HCT116 (cell line): Measurements from ENCODE around the gene NOL4L. TPM values are rescaled to one million over a fixed set of nuclear protein-coding genes. Genes with fewer than 3 reads are reported as not detected.

ENCODE experiments used
- ATAC-seq: fragments of 200-7000 bp; cut with Tn5 transposase; 2 replicates; pipeline ENCODE4 v1.9.1; 2020; ENCODE audit warnings: mild to moderate bottlenecking, moderate library complexity
- BruUV-seq: library from RNA; stranded (reverse); fragments of 400-500 nt; replicated peaks from 2 replicates; lab custom pipeline; 2021; lab: Mats Ljungman, UMichigan
- CTCF ChIA-PET: fragments of 300-600 bp; sonication (Branson Sonifier 250); formaldehyde crosslinking; loops from one replicate; lab custom pipeline; 2021; ENCODE audit warnings: antibody characterized with exemption; lab: Charles Lee
- POLR2A ChIA-PET: fragments of 300-600, 350-600 bp; sonication (Branson Sonifier 250); formaldehyde crosslinking; loops from one replicate; lab custom pipeline; 2021; ENCODE audit warnings: antibody characterized with exemption; lab: Charles Lee
- RAD21 ChIA-PET, 2 experiments: fragments of 300-600 bp; sonication (Branson Sonifier 250); formaldehyde crosslinking; loops; one replicate each; lab custom pipeline; 2023; ENCODE audit warnings: low total read pairs in 2 of 2; ENCODE audit not compliant: uncharacterized antibody in 2 of 2, unreplicated experiment in 2 of 2, low non-redundant PET in 1 of 2; lab: Charles Lee
- DNase-seq: peaks from one replicate; pipeline ENCODE4 v3.0.0-alpha.2; 2010; ENCODE audit warnings: low read depth, low spot score
- H2AFZ ChIP-seq: fragments of 200-600 bp; shearing (Covaris generic), sonication (generic); 2 replicates; pipeline ENCODE4 v1.6.1; 2017; ENCODE audit warnings: low read depth, mixed run types, mixed read lengths, antibody characterized with exemption, low read length; ENCODE audit not compliant: poor library complexity, severe bottlenecking
- H3K27ac ChIP-seq: 2 replicates; pipeline ENCODE4 v1.5.1; 2012; ENCODE audit warnings: low read depth, low read length
- H3K27me3 ChIP-seq: fragments of 200-600 bp; sonication (generic); 2 replicates; pipeline ENCODE4 v1.6.1; 2016; ENCODE audit warnings: mixed run types, low read length, mixed read lengths; ENCODE audit not compliant: insufficient read depth
- H3K36me3 ChIP-seq, 2 experiments: fragments of 200-500 bp in 1 of 2; fragments of 200-600 bp in 1 of 2; sonication (Bioruptor generic) in 1 of 2; sonication (generic) in 1 of 2; 2 replicates each; pipeline versions ENCODE4 v1.5.1 to v1.6.1; 2014 to 2016; ENCODE audit warnings: low read length in 2 of 2, inconsistent platforms in 1 of 2, mixed read lengths in 1 of 2, mixed run types in 1 of 2; ENCODE audit not compliant: insufficient read depth in 2 of 2, control insufficient read depth in 1 of 2
- H3K4me1 ChIP-seq, 2 experiments: fragments of 200-600 bp in 1 of 2; sonication (generic) in 1 of 2; 2 replicates each; pipeline versions ENCODE4 v1.5.1 to v1.6.1; 2012 to 2017; ENCODE audit warnings: low read length in 2 of 2, inconsistent platforms in 1 of 2, mild to moderate bottlenecking in 1 of 2, mixed read lengths in 1 of 2, mixed run types in 1 of 2, moderate library complexity in 1 of 2; ENCODE audit not compliant: insufficient read depth in 2 of 2, control insufficient read depth in 1 of 2
- H3K4me2 ChIP-seq: fragments of 200-600 bp; sonication (generic); 2 replicates; pipeline ENCODE4 v1.6.1; 2017; ENCODE audit warnings: mixed run types, low read length, mixed read lengths
- H3K4me3 ChIP-seq, 2 experiments: fragments of 200-600 bp in 1 of 2; sonication (generic) in 1 of 2; replicated peaks in 1 of 2; 2 replicates each; pipeline ENCODE4 v1.5.1; 2011 to 2016; ENCODE audit warnings: low read length in 2 of 2, control low read depth in 1 of 2, low read depth in 1 of 2, mild to moderate bottlenecking in 1 of 2, mixed read lengths in 1 of 2, mixed run types in 1 of 2
- H3K79me2 ChIP-seq: fragments of 200-600 bp; sonication (generic); 2 replicates; pipeline ENCODE4 v1.6.1; 2017; ENCODE audit warnings: mild to moderate bottlenecking, mixed run types, low read length, moderate library complexity, mixed read lengths; ENCODE audit not compliant: insufficient read depth
- H3K9ac ChIP-seq: fragments of 200-600 bp; sonication (generic); 2 replicates; pipeline ENCODE4 v1.6.1; 2016; ENCODE audit warnings: low read length, mixed read lengths
- H3K9me2 ChIP-seq: fragments of 200-600 bp; sonication (generic), shearing (Covaris generic); 2 replicates; pipeline ENCODE4 v1.6.1; 2017; ENCODE audit warnings: mixed run types, mild to moderate bottlenecking, moderate library complexity; ENCODE audit not compliant: insufficient read depth
- H3K9me3 ChIP-seq, 2 experiments: fragments of 200-500 bp in 1 of 2; fragments of 200-600 bp in 1 of 2; sonication (Bioruptor generic) in 1 of 2; sonication (generic) in 1 of 2; 2 replicates each; pipeline ENCODE4 v1.6.1; 2014 to 2017; ENCODE audit warnings: low read length in 2 of 2, mixed read lengths in 2 of 2, inconsistent platforms in 1 of 2, low read depth in 1 of 2, mild to moderate bottlenecking in 1 of 2, mixed run types in 1 of 2, moderate library complexity in 1 of 2; ENCODE audit not compliant: control insufficient read depth in 1 of 2, insufficient read depth in 1 of 2
- H4K20me1 ChIP-seq: fragments of 200-600 bp; sonication (generic), shearing (Covaris generic); 2 replicates; pipeline ENCODE4 v1.6.1; 2017; ENCODE audit warnings: mixed run types, mild to moderate bottlenecking, moderate library complexity; ENCODE audit not compliant: insufficient read depth
- CBX3 ChIP-seq: IDR thresholded peaks from 2 replicates; pipeline ENCODE4 v1.6.1; 2012; ENCODE audit warnings: low read depth
- CEBPB ChIP-seq: IDR thresholded peaks from 2 replicates; pipeline ENCODE4 v1.6.1; 2012; ENCODE audit warnings: low read depth
- CTCF ChIP-seq, 3 experiments: fragments of 200-600 bp in 1 of 3; sonication (generic) in 1 of 3; IDR thresholded peaks in 2 of 3; conservative IDR thresholded peaks in 1 of 3; 2 replicates each; pipeline ENCODE4 v1.5.1; 2012 to 2017; ENCODE audit warnings: low read depth in 2 of 3, low read length in 2 of 3, antibody characterized with exemption in 1 of 3, borderline replicate concordance in 1 of 3, control low read depth in 1 of 3, mild to moderate bottlenecking in 1 of 3, mixed read lengths in 1 of 3, mixed run types in 1 of 3, moderate library complexity in 1 of 3; ENCODE audit not compliant: insufficient read depth in 1 of 3
- EZH2 ChIP-seq: fragments of 200-600 bp; sonication (generic); IDR thresholded peaks from 2 replicates; pipeline ENCODE4 v1.6.1; 2017; ENCODE audit warnings: antibody characterized with exemption, mixed run types
- EZH2phosphoT487 ChIP-seq: fragments of 200-600 bp; IDR thresholded peaks from 2 replicates; pipeline ENCODE4 v1.6.1; 2018; ENCODE audit warnings: antibody characterized with exemption, borderline replicate concordance
- REST ChIP-seq: IDR thresholded peaks from 2 replicates; pipeline ENCODE4 v1.6.1; 2012; ENCODE audit warnings: low read depth
- SIN3A ChIP-seq: IDR thresholded peaks from 2 replicates; pipeline ENCODE4 v1.6.1; 2012; ENCODE audit warnings: low read depth
- SP1 ChIP-seq: IDR thresholded peaks from 2 replicates; pipeline ENCODE4 v1.6.1; 2012; ENCODE audit warnings: low read depth
- SRF ChIP-seq: IDR thresholded peaks from 2 replicates; pipeline ENCODE4 v1.6.1; 2012; ENCODE audit warnings: low read depth
- TCF7L2 ChIP-seq: IDR thresholded peaks from 2 replicates; pipeline ENCODE4 v1.7.0; 2011; ENCODE audit warnings: borderline replicate concordance, inconsistent platforms; ENCODE audit not compliant: insufficient read depth, insufficient read length; ENCODE audit errors: extremely low read depth
- ZFX ChIP-seq: fragments of 450-650 bp; IDR thresholded peaks from 2 replicates; pipeline ENCODE4 v1.6.1; 2017
- ZNF274 ChIP-seq: fragments of 200-500 bp; sonication (Bioruptor generic); IDR thresholded peaks from 2 replicates; pipeline ENCODE4 v1.6.1; 2014; ENCODE audit warnings: mild to moderate bottlenecking, low read depth, low read length, inconsistent platforms
- intact Hi-C: fragments of 100-400 bp; cut with micrococcal nuclease; formaldehyde crosslinking; loops from 2 replicates; pipeline ENCODE4 v1.10.0; 2022
- total RNA-seq: library from RNA; stranded (reverse); gene quantifications from one replicate; pipeline ENCODE4 v1.2.1, GENCODE V29; 2021; ENCODE audit not compliant: unreplicated experiment
- TF ChIP-seq, protein P1 (sequence below): IDR thresholded peaks from 2 replicates; pipeline ENCODE4 v1.6.1; 2012
- TF ChIP-seq, protein P2 (sequence below): IDR thresholded peaks from 2 replicates; pipeline ENCODE4 v1.6.1; 2011; ENCODE audit warnings: mild to moderate bottlenecking, low read length, moderate library complexity; ENCODE audit not compliant: insufficient replicate concordance; ENCODE audit errors: extremely low read depth
- TF ChIP-seq, protein P3 (sequence below): IDR thresholded peaks from 2 replicates; pipeline ENCODE4 v1.6.1; 2012

NOL4L gene
- total RNA-seq, 1 experiment from 2014 or later, result 5.9 TPM

GRCh38 chr20:32487381-32487780, 97.8 kb downstream of the NOL4L start (continued):
- no peak for TF ChIP-seq CTCF (IDR thresholded peaks at IDR 0.05 in 2 of 3, conservative IDR thresholded peaks at IDR 0.05 in 1 of 3; ENCODE audit: borderline replicate concordance in 1 of 3, insufficient read depth in 1 of 3, low read depth in 2 of 3, low read length in 2 of 3)

GRCh38 chr20:32485770-32486478, 99.2 kb downstream of the NOL4L start:
- H3K4me1 ChIP-seq, result peaks cover 8 to 31% of the 10 kb centered on the region in 2 experiments
- intact Hi-C loops, result loop anchor here (2.0 kb wide), 1 partner anchor 127 kb away; the partner anchor contains the start of gene ASXL1
- no peaks in the 10 kb centered on the region for H3K9me2 ChIP-seq
- no TSS peak for BruUV-seq
- no peak for DNase-seq
- ChIA-PET RAD21 (no interaction called here), CTCF (interaction anchor here (1.0 to 1.2 kb wide), 2 partner anchors 11 to 167 kb away, joined by 3 to 4 read pairs; no protein-coding TSS in a partner anchor), POLR2A (interaction anchor here (0.6 kb wide), 1 partner anchor 129 kb away, joined by 3 read pairs; no protein-coding TSS in a partner anchor)
- H3K27ac ChIP-seq, result no peak overlapping the region
- no peak overlapping the region for H3K9ac ChIP-seq
- TF ChIP-seq SRF (no peak), ZFX (no peak), ZNF274 (no peak), TCF7L2 (no peak), REST (no peak), CEBPB (no peak), CBX3 (no peak), SP1 (no peak), EZH2phosphoT487 (no peak), EZH2 (no peak), SIN3A (no peak)
- TF ChIP-seq, protein P1, sequence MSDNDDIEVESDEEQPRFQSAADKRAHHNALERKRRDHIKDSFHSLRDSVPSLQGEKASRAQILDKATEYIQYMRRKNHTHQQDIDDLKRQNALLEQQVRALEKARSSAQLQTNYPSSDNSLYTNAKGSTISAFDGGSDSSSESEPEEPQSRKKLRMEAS, result no peak
- TF ChIP-seq, protein P2, sequence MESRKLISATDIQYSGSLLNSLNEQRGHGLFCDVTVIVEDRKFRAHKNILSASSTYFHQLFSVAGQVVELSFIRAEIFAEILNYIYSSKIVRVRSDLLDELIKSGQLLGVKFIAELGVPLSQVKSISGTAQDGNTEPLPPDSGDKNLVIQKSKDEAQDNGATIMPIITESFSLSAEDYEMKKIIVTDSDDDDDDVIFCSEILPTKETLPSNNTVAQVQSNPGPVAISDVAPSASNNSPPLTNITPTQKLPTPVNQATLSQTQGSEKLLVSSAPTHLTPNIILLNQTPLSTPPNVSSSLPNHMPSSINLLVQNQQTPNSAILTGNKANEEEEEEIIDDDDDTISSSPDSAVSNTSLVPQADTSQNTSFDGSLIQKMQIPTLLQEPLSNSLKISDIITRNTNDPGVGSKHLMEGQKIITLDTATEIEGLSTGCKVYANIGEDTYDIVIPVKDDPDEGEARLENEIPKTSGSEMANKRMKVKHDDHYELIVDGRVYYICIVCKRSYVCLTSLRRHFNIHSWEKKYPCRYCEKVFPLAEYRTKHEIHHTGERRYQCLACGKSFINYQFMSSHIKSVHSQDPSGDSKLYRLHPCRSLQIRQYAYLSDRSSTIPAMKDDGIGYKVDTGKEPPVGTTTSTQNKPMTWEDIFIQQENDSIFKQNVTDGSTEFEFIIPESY, result no peak
- TF ChIP-seq, protein P3, sequence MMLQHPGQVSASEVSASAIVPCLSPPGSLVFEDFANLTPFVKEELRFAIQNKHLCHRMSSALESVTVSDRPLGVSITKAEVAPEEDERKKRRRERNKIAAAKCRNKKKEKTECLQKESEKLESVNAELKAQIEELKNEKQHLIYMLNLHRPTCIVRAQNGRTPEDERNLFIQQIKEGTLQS, result no peak
- no peaks in the 10 kb centered on the region for H3K36me3 ChIP-seq
- no peak for ATAC-seq
- H2AFZ ChIP-seq, result no peak overlapping the region
- no peaks in the 10 kb centered on the region for H3K9me3 ChIP-seq
- no peaks in the 10 kb centered on the region for H4K20me1 ChIP-seq
- no peaks in the 10 kb centered on the region for H3K79me2 ChIP-seq
- no peak overlapping the region for H3K4me3 ChIP-seq
- peak overlapping the region; percentile 98 for H3K4me2 ChIP-seq
- H3K27me3 ChIP-seq, result no peaks in the 10 kb centered on the region
